IMR-90 (cell line): ENCODE measurements around the gene RAB25. TPM values are rescaled to one million over a fixed set of nuclear protein-coding genes. Genes with fewer than 3 reads are reported as not detected.

ENCODE experiments used
- ATAC-seq: fragments of 200-7000 bp; cut with Tn5 transposase; 2 replicates; pipeline ENCODE4 v1.9.1; 2020; ENCODE audit warnings: low read depth, mild to moderate bottlenecking, moderate library complexity
- BruUV-seq: library from RNA; stranded (reverse); fragments of 400-500 nt; replicated peaks from 2 replicates; lab custom pipeline; 2021; lab: Mats Ljungman, UMichigan
- CTCF ChIA-PET: fragments of 300-600 bp; formaldehyde crosslinking; extraction: SDS; loops from one replicate; lab custom pipeline; 2021; ENCODE audit warnings: antibody characterized with exemption; lab: Yijun Ruan, JAX
- POLR2A ChIA-PET: fragments of 300-600 bp; sonication (Branson Sonifier 250); formaldehyde crosslinking; loops from one replicate; lab custom pipeline; 2022; ENCODE audit warnings: antibody characterized with exemption; ENCODE audit not compliant: unreplicated experiment; lab: Charles Lee
- DNase-seq: peaks from one replicate; pipeline ENCODE4 v3.0.0; 2013
- H2AFZ ChIP-seq: replicated peaks from 2 replicates; pipeline ENCODE3; 2013; ENCODE audit warnings: low read length, mild to moderate bottlenecking; ENCODE audit not compliant: poor library complexity
- H2AK5ac ChIP-seq: 2 replicates; pipeline ENCODE4 v1.6.1; 2013; ENCODE audit warnings: low read depth, low read length, inconsistent platforms
- H2AK9ac ChIP-seq: replicated peaks from 2 replicates; pipeline ENCODE3; 2013; ENCODE audit warnings: mild to moderate bottlenecking, low read depth, low read length, moderate library complexity; ENCODE audit not compliant: poor library complexity
- H2BK120ac ChIP-seq: 2 replicates; pipeline ENCODE4 v1.6.1; 2013; ENCODE audit warnings: low read depth, low read length, inconsistent platforms
- H2BK15ac ChIP-seq: 3 replicates; pipeline ENCODE4 v1.6.1; 2013; ENCODE audit warnings: low read depth, low read length, inconsistent platforms
- H2BK20ac ChIP-seq: 2 replicates; pipeline ENCODE4 v1.6.1; 2013; ENCODE audit warnings: low read depth, mild to moderate bottlenecking, inconsistent platforms, low read length, moderate library complexity
- H2BK5ac ChIP-seq: 2 replicates; pipeline ENCODE4 v1.6.1; 2013; ENCODE audit warnings: mild to moderate bottlenecking, low read depth, low read length, inconsistent platforms; ENCODE audit not compliant: poor library complexity, severe bottlenecking
- H3K14ac ChIP-seq: replicated peaks from 2 replicates; pipeline ENCODE4 v1.6.1; 2013; ENCODE audit warnings: low read depth, low read length, inconsistent platforms
- H3K18ac ChIP-seq: 2 replicates; pipeline ENCODE4 v1.6.1; 2013; ENCODE audit warnings: low read depth, low read length, control low read depth
- H3K23ac ChIP-seq: 2 replicates; pipeline ENCODE4 v1.6.1; 2013; ENCODE audit warnings: low read depth, low read length, inconsistent platforms
- H3K27ac ChIP-seq: 2 replicates; pipeline ENCODE4 v1.5.1; 2013; ENCODE audit warnings: mild to moderate bottlenecking, control low read depth, low read length; ENCODE audit not compliant: insufficient read depth
- H3K27me3 ChIP-seq: 2 replicates; pipeline ENCODE4 v1.6.1; 2013; ENCODE audit warnings: low read length; ENCODE audit not compliant: control insufficient read depth, insufficient read depth
- H3K36me3 ChIP-seq: 2 replicates; pipeline ENCODE4 v1.6.1; 2013; ENCODE audit warnings: low read length, mixed read lengths; ENCODE audit not compliant: control insufficient read depth, insufficient read depth
- H3K4ac ChIP-seq: 2 replicates; pipeline ENCODE4 v1.6.1; 2013; ENCODE audit warnings: low read depth, low read length, inconsistent platforms
- H3K4me1 ChIP-seq: 2 replicates; pipeline ENCODE4 v1.6.1; 2013; ENCODE audit warnings: low read length, mixed read lengths; ENCODE audit not compliant: control insufficient read depth, insufficient read depth
- H3K4me2 ChIP-seq: 2 replicates; pipeline ENCODE4 v1.6.1; 2013; ENCODE audit warnings: low read depth, mild to moderate bottlenecking, control low read depth, low read length, moderate library complexity
- H3K4me3 ChIP-seq: 2 replicates; pipeline ENCODE4 v1.5.1; 2013; ENCODE audit warnings: low read depth, mild to moderate bottlenecking, control low read depth, low read length, moderate library complexity; ENCODE audit not compliant: insufficient read depth
- H3K56ac ChIP-seq: 2 replicates; pipeline ENCODE4 v1.6.1; 2013; ENCODE audit warnings: low read length, inconsistent platforms; ENCODE audit not compliant: insufficient read depth; ENCODE audit errors: extremely low read depth
- H3K79me1 ChIP-seq, 2 experiments: 2 replicates each; pipeline ENCODE4 v1.6.1; 2013; ENCODE audit warnings: low read length in 2 of 2, inconsistent platforms in 1 of 2, low read depth in 1 of 2
- H3K9ac ChIP-seq: 2 replicates; pipeline ENCODE4 v1.6.1; 2013; ENCODE audit warnings: low read depth, low read length, control low read depth
- H3K9me1 ChIP-seq: 2 replicates; pipeline ENCODE4 v1.6.1; 2013; ENCODE audit warnings: low read length, inconsistent platforms; ENCODE audit not compliant: insufficient read depth
- H3K9me3 ChIP-seq: 2 replicates; pipeline ENCODE4 v1.6.1; 2013; ENCODE audit warnings: low read length; ENCODE audit not compliant: control insufficient read depth, insufficient read depth
- H4K20me1 ChIP-seq: 2 replicates; pipeline ENCODE4 v1.6.1; 2013; ENCODE audit warnings: low read length, inconsistent platforms; ENCODE audit not compliant: insufficient read depth
- H4K5ac ChIP-seq: 2 replicates; pipeline ENCODE4 v1.6.1; 2013; ENCODE audit warnings: mild to moderate bottlenecking, low read depth, low read length, control low read depth
- H4K8ac ChIP-seq, 2 experiments: 2 replicates each; pipeline ENCODE4 v1.6.1; 2013; ENCODE audit warnings: low read depth in 2 of 2, low read length in 2 of 2, control low read depth in 1 of 2, inconsistent platforms in 1 of 2
- H4K91ac ChIP-seq: 2 replicates; pipeline ENCODE4 v1.6.1; 2013; ENCODE audit warnings: low read depth, low read length, inconsistent platforms; ENCODE audit not compliant: insufficient read depth
- BHLHE40 ChIP-seq: fragments of 150-350 bp; IDR thresholded peaks from 2 replicates; pipeline ENCODE4 v1.6.1; 2016; ENCODE audit warnings: mild to moderate bottlenecking, low read depth, low read length
- CEBPB ChIP-seq: IDR thresholded peaks from 2 replicates; pipeline ENCODE4 v1.6.1; 2012; ENCODE audit warnings: low read depth, low read length, improper control_type of control experiment
- CHD1 ChIP-seq: IDR thresholded peaks from 2 replicates; pipeline ENCODE4 v1.6.1; 2012; ENCODE audit warnings: low read depth, low read length, improper control_type of control experiment
- CTCF ChIP-seq: conservative IDR thresholded peaks from 2 replicates; pipeline ENCODE4 v1.5.1; 2012; ENCODE audit warnings: mild to moderate bottlenecking, low read depth, low read length, improper control_type of control experiment
- ELK1 ChIP-seq: fragments of 150-350 bp; IDR thresholded peaks from 2 replicates; pipeline ENCODE4 v1.6.1; 2016; ENCODE audit warnings: low read depth, mild to moderate bottlenecking, low read length, moderate library complexity, borderline replicate concordance
- FOS ChIP-seq: fragments of 150-350 bp; IDR thresholded peaks from 2 replicates; pipeline ENCODE4 v1.6.1; 2016; ENCODE audit warnings: low read depth, low read length
- MAFK ChIP-seq: IDR thresholded peaks from 2 replicates; pipeline ENCODE4 v1.6.1; 2012; ENCODE audit warnings: low read depth, low read length, improper control_type of control experiment
- MAZ ChIP-seq: IDR thresholded peaks from 2 replicates; pipeline ENCODE4 v1.6.1; 2012; ENCODE audit warnings: low read depth, mild to moderate bottlenecking, low read length, improper control_type of control experiment, moderate library complexity, borderline replicate concordance
- MXI1 ChIP-seq: IDR thresholded peaks from 2 replicates; pipeline ENCODE4 v1.6.1; 2012; ENCODE audit warnings: low read depth, mild to moderate bottlenecking, low read length, moderate library complexity, borderline replicate concordance
- NFE2L2 ChIP-seq: fragments of 150-350 bp; IDR thresholded peaks from 2 replicates; pipeline ENCODE4 v1.6.1; 2016; ENCODE audit warnings: low read depth, mild to moderate bottlenecking, low read length
- POLR2A ChIP-seq: IDR thresholded peaks from 2 replicates; pipeline ENCODE4 v1.6.1; 2012; ENCODE audit warnings: mild to moderate bottlenecking, low read depth, low read length
- RAD21 ChIP-seq: IDR thresholded peaks from 2 replicates; pipeline ENCODE4 v1.6.1; 2012; ENCODE audit warnings: low read length, improper control_type of control experiment
- RCOR1 ChIP-seq: IDR thresholded peaks from 2 replicates; pipeline ENCODE4 v1.6.1; 2012; ENCODE audit warnings: mild to moderate bottlenecking, low read length, improper control_type of control experiment; ENCODE audit not compliant: insufficient replicate concordance
- RFX5 ChIP-seq: IDR thresholded peaks from 2 replicates; pipeline ENCODE4 v1.8.0; 2012; ENCODE audit warnings: low read depth, mild to moderate bottlenecking, low read length, moderate library complexity
- SMC3 ChIP-seq: fragments of 150-350 bp; IDR thresholded peaks from 2 replicates; pipeline ENCODE4 v1.6.1; 2016; ENCODE audit warnings: low read depth, mild to moderate bottlenecking, antibody characterized with exemption, low read length, moderate library complexity
- USF2 ChIP-seq: fragments of 150-350 bp; IDR thresholded peaks from 2 replicates; pipeline ENCODE4 v1.6.1; 2017; ENCODE audit warnings: mild to moderate bottlenecking, antibody characterized with exemption, low read length, low read depth
- WGBS, 2 experiments: methylation state at CpG; one replicate each; pipeline versions ENCODE4 v1.1.5 to v1.1.7; 2013; ENCODE audit warnings: missing lambda C conversion rate in 2 of 2; ENCODE audit not compliant: insufficient read length in 1 of 2; ENCODE audit errors: extremely low coverage in 2 of 2; 5-methylcytosine and 5-hydroxymethylcytosine counted together
- dilution Hi-C: fragments of 300-500 bp; cut with HindIII; formaldehyde crosslinking; loops from one replicate; pipeline ENCODE4 v1.14.3; 2018; ENCODE audit warnings: low sequenced_read_pairs; ENCODE audit not compliant: unreplicated experiment
- in situ Hi-C: fragments of 300-500 bp; cut with MboI; formaldehyde crosslinking; loops from 3 replicates; pipeline ENCODE4 v1.14.3; 2019; ENCODE audit warnings: low sequenced_read_pairs, inconsistent platforms, mixed read lengths
- intact Hi-C: fragments of 100-400 bp; cut with micrococcal nuclease; formaldehyde crosslinking; loops from 2 replicates; pipeline ENCODE4 v1.10.0; 2022
- polyA plus RNA-seq, 3 experiments: library from polyadenylated mRNA; depleted of rRNA; stranded (reverse); fragments of >200 nt; gene quantifications; 2 replicates each; pipeline ENCODE4 v1.2.3, GENCODE V29; 2012; ENCODE audit warnings: low replicate concordance in 1 of 3
- total RNA-seq: library from RNA; depleted of rRNA; stranded (reverse); fragments of >200 nt; gene quantifications from 2 replicates; pipeline ENCODE4 v1.2.3, GENCODE V29; 2012

The RAB25 gene
- total and polyA plus RNA-seq, 2 of the 4 experiments (the other 2 are of a cell fraction): not detected

- Histone ChIP-seq H3K4ac (no peak overlapping the region), H3K23ac (no peak overlapping the region)
Measured at GRCh38 chr1:156063997-156064285, 3.0 kb downstream of the RAB25 start.

More at GRCh38 chr1:156063997-156064285, 3.0 kb downstream of the RAB25 start:
- no TSS peak for BruUV-seq
- Histone ChIP-seq H2AFZ (no peak overlapping the region), H3K79me1 (no peaks in the 10 kb centered on the region), H4K91ac (no peak overlapping the region), H2BK5ac (no peak overlapping the region), H3K4me3 (no peak overlapping the region), H3K56ac (no peak overlapping the region), H3K27ac (no peak overlapping the region), H3K27me3 (no peaks in the 10 kb centered on the region), H3K9me1 (peaks cover 2% of the 10 kb centered on the region; the same call in 1 of the 2 replicates), H3K36me3 (no peaks in the 10 kb centered on the region), H2AK9ac (no peak overlapping the region), H3K9ac (no peak overlapping the region), H3K4me2 (no peak overlapping the region), H3K18ac (no peak overlapping the region), H4K8ac (no peak overlapping the region), H3K9me3 (no peaks in the 10 kb centered on the region), H3K4me1 (peaks cover 5% of the 10 kb centered on the region), H4K5ac (no peak overlapping the region; the same call in 1 of the 2 replicates), H2BK120ac (no peak overlapping the region), H2BK20ac (no peak overlapping the region), H3K14ac (no peak overlapping the region), H4K20me1 (no peaks in the 10 kb centered on the region), H2BK15ac (no peak overlapping the region), H2AK5ac (peak overlapping the region; percentile 68; the same call in 1 of the 2 replicates)
- dilution Hi-C loops: no loop called here
- TF ChIP-seq MAZ (no peak), POLR2A (no peak), CEBPB (no peak), MXI1 (no peak), CTCF (no peak), NFE2L2 (no peak), SMC3 (no peak), RCOR1 (no peak), FOS (no peak), USF2 (no peak), MAFK (no peak), RAD21 (no peak), ELK1 (no peak), CHD1 (no peak), RFX5 (no peak), BHLHE40 (no peak)
- DNase-seq (peak; percentile 43), ATAC-seq (peak; percentile 7)
- in situ Hi-C loops: no loop called here
- intact Hi-C loops: no loop called here
- no CpG with 5 or more reads among the region's 2 CpGs for WGBS, 2 experiments
- ChIA-PET CTCF (interaction anchor here (0.6 kb wide), 1 partner anchor 66 kb away, joined by 3 read pairs; no protein-coding TSS in a partner anchor), POLR2A (no interaction called here)
